GOT3 (cell line): ENCODE measurements around the gene PARD3.
"Not testable (repeated sequence)": the region's sequence is repeated elsewhere in the genome, so short reads cannot be mapped to it uniquely, and the experiment has no call there.

Source experiments
- DNase-seq: peaks from one replicate; lab custom pipeline; 2025; ENCODE audit warnings: mixed read lengths; lab: John Stamatoyannopoulos, UW

PARD3 gene

DNA sequence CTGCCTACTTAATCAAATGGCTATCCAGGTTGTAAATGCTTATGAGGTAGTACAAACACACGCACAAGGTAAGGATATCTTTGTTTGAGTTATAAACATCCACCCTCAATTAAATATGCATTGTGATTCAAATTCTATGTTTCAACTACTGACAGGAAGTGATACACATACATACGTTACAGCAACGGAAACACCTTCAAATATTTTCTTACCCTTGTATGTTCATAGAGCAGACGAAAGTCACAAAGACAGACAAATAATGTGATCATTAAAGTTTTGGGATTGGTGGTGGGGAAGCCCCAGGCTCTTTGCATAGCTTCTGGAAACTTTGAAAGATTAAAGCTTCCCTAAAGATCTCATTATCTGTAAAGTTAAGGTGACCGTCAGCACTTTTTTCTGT is 521.0 kb downstream of the PARD3 start:
- no peak for DNase-seq

- DNase-seq, result no peak
Observed at GRCh38 chr10:34292675-34293074, 522.4 kb downstream of the PARD3 start.

DNA sequence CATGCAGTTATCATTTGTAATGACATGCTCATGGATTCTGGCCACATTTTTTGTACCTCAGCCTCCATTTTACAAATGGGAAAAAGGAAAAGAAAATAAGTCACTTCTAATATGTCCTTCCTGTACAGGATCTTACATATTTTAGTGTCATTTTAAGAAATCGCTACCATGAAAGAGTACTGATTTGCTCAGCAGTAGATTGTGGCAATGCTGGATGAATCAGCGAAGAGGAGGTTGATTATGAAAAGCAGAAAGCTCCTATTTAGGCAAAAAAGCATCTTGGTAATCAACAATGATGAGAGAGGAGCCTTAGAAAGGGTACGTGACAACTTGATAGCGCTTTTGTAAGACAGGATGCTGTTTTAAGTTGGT is 522.9 kb downstream of the PARD3 start:
- no peak for DNase-seq

GRCh38 chr10:34291466-34292193 is 523.5 kb downstream of the PARD3 start:
- no peak for DNase-seq

GRCh38 chr10:34290412-34291081 is 524.5 kb downstream of the PARD3 start:
- no peak for DNase-seq

DNA sequence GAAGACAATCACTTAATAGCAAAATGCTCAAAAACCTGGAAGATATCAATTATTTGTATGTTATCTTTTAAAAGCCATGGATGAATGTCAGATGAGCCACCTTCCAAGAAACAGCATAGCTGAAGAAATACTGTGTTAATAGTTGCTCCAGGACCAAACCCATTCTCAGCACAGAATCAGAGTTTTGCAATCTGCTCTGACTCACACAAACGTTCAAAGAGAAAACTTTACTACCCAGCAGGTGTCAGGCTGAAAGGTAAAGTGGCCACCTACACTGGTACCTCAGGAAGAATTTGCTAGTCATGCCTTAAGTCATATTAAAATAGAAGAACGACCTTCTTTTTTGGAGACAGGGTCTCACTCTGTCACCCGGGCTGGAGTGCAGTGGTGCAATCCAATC is 526.5 kb downstream of the PARD3 start:
- no peak for DNase-seq

DNA sequence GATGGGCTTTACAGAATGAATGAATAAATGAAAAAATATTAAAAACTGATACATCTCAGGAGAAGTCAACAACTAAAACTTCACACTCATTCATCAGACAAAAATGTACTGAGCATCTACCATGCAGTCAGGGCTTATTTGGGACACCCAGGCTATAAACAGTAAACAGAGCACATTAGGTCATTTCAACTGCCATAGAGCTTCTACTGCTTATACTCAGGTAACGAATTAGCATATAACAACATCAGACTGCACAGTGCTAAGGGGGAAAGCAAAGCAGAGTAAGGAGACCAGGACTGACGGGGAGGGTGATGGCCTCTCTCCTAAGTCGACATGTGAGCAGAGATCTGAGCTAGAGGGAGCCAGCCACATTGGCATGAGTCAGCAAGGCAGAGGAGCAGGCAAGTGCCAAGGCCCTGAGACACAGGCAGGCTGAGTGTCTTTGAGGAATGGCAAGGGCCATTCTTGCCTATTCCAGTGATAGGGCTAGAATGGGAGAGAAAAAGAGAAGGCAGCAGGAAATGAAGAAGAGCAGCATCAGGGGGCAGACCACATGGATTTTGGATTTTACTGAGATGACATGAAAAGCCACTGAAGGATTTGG is 528.9 kb downstream of the PARD3 start:
- no peak for DNase-seq

- no peak for DNase-seq
Observed at GRCh38 chr10:34281661-34282582, 533.2 kb downstream of the PARD3 start.

- DNase-seq, result no peak
Observed at GRCh38 chr10:34280599-34281374, 534.3 kb downstream of the PARD3 start.

DNA sequence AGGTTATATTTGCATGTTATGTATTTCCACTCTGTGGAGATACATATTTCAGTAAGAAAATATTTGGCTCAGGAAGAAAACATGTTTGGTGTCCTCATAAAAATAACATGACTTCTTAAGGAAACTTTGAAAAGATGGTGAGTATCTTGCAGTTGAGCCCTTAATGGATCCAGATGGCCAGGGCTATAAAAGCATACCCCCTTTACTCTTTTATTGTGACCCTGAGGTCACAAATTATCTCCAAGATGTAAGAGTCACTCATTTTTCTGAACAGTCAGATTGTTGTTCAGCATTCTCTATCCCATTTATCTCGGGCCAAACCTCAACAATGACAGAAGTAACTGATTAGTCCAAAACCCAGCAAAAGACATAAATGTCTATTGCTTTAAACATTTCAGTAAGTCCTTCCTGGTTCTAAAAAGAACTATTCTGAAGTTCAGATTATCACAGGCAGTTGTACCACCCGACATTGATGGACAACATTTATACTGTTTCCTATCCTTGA is 539.4 kb downstream of the PARD3 start:
- DNase-seq, result no peak

- DNase-seq, result no peak
Observed at GRCh38 chr10:34274906-34275305, 540.2 kb downstream of the PARD3 start.

GRCh38 chr10:34273340-34273739 is 541.8 kb downstream of the PARD3 start:
- DNase-seq, result no peak

DNA sequence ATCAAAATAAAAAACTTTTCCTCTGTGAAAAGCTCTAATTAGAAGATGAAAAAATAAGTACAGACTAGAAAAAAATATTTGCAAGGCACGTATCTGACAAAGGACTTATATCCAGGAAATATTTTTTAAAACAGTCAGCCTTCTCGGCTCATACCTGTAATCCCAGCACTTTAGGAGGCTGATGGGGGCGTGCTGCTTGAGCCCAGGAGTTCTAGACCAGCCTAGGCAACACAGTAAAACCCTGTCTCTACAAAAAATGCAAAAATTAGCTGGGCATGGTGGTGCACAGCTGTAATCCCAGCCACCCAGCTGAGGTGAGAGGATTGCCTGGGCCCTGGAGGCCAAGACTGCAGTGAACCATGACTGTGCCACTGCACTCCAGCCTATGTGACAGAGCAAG is 542.8 kb downstream of the PARD3 start:
- DNase-seq, result no peak

GRCh38 chr10:34268410-34268809 is 546.7 kb downstream of the PARD3 start:
- not testable (repeated sequence) for DNase-seq

- no peak for DNase-seq
Observed at GRCh38 chr10:34262985-34263384, 552.1 kb downstream of the PARD3 start.

DNA sequence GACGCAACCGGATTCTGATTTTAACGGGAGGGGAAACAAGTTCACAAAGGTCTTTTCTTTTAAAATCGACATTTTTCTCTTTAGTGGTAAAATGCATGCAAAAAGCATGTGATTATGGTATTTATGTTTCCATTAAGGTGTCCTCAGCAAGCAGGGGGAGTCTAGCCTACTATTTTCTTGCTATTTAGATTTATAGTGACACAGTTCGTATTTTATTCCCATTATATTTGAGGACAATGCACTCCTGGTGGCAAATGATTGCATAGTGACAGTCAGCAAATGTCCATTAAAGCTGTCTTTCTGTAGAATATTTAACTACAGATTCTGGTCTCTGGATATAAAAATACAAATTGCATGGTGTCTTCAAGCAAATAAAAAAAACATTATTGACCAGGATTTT is 554.2 kb downstream of the PARD3 start:
- DNase-seq, result no peak

DNA sequence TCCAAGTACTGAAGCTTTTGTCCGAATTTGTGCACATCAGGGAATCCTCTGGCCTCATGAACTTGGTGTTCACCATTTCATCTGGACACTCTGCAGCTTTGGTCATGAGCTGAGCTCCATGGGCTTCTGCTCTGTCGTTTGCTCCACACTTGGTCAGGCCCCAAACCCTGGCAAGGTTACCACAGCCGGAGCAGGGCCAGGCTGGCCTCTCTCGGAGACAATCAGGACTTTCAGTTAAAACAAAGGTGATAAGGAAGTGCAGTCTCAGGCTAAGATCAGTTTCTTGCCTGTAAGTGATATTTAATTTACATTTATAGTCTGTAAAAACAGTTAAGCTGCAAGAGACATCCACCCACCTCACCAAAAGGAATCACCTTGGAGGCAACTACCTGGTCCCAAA is 558.9 kb downstream of the PARD3 start:
- no peak for DNase-seq

DNA sequence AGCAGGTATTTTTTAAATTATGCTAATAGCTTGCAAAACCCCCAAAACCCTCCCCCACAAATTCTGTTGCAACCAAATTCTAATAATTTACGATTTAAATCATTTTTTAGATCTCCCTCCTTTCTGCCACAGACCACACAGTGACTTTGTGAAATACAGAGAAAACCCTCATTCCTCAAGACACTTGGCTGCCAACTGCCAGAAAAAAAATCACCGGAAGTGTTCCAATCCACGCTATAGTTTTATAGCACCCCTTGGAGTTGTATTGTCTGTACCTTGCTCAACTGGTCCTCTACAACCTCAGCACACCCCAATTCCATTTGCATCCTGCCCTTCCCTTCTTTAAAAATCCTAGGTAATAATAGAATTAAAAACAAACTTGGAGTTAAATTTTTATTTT is 560.1 kb downstream of the PARD3 start:
- DNase-seq, result no peak

DNA sequence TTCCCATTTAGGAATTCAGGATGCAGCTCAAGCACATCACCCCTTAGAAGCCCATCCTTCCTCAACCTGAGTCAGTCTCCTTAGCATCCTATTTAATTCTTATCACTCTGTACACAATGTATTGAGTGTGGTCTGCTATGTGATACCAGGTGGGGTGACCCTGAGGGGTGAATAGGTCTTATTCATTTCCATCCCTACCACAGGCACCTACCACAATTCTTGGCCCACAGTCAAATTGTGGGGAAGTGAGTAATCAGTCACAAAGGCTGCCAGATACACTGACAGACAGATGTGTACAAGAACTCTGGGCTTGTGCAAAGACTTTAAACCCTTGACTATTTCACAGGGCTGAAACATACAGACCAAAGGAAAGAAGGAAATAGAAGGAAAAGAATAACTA is 560.5 kb downstream of the PARD3 start:
- no peak for DNase-seq

DNA sequence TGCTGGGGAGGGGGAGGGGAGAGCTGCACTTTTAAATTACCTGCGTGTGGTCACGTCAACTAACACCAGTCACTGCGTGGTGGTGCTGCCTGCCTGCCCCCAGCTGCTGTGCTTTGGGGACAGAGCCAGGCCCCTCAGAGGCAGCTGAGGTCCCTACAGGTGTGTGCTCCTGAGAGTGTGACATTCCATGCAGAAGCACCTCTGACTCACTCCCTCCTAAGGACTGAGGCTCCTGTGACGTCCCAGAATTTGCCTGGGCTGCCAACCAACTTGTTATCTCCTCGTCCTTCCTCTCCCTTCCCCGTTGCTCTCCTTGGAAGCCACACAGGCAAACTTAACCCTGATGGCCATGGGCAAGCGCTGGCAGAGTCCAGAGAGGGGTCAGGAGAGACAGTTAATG is 563.0 kb downstream of the PARD3 start:
- DNase-seq, result no peak

- no peak for DNase-seq
Observed at GRCh38 chr10:34251177-34251576, 563.9 kb downstream of the PARD3 start.
